Mesenteric fat pad (tissue), 1 donor: ENCODE measurements around the gene ADAMTS12. TPM values are rescaled to one million over a fixed set of nuclear protein-coding genes. Genes with fewer than 3 reads are reported as not detected.

ENCODE experiments used
- DNase-seq: peaks from one replicate; pipeline ENCODE4 v3.0.0-alpha.2; 2020; ENCODE audit warnings: low spot score
- total RNA-seq: library from RNA; stranded (reverse); fragmentation: NEBNext Ultra II Directional; extraction: Animal tissue kit (Norgen Biotek cat#: 25700); gene quantifications from one replicate; pipeline ENCODE4 v1.2.1, GENCODE V29; 2021
- donor health status: DM: yes; HTN: yes; CAD: no.

The ADAMTS12 gene
- total RNA-seq, 1 donor from 2014 or later, result 41.2 TPM

- no peak for DNase-seq
Observed at GRCh38 chr5:33809936-33810335, 81.9 kb downstream of the ADAMTS12 start.

GRCh38 chr5:33808699-33809098 lies 83.1 kb downstream of the ADAMTS12 start:
- no peak for DNase-seq

- no peak for DNase-seq
Observed at GRCh38 chr5:33807771-33808170, 84.0 kb downstream of the ADAMTS12 start.

GRCh38 chr5:33806738-33807442 lies 84.9 kb downstream of the ADAMTS12 start:
- DNase-seq, result no peak

GRCh38 chr5:33801292-33801691 lies 90.5 kb downstream of the ADAMTS12 start:
- DNase-seq, result no peak

- DNase-seq, result no peak
Observed at GRCh38 chr5:33800241-33800950, 91.4 kb downstream of the ADAMTS12 start.

- no peak for DNase-seq
Observed at GRCh38 chr5:33795496-33795895, 96.3 kb downstream of the ADAMTS12 start.

- DNase-seq, result no peak
Observed at GRCh38 chr5:33794550-33795181, 97.1 kb downstream of the ADAMTS12 start.

GRCh38 chr5:33793836-33794549 lies 97.8 kb downstream of the ADAMTS12 start:
- no peak for DNase-seq

GRCh38 chr5:33793276-33793675 lies 98.5 kb downstream of the ADAMTS12 start:
- no peak for DNase-seq

- DNase-seq, result no peak
Observed at GRCh38 chr5:33792559-33792958, 99.2 kb downstream of the ADAMTS12 start.

GRCh38 chr5:33789567-33789957 lies 102.2 kb downstream of the ADAMTS12 start:
- DNase-seq, result no peak

GRCh38 chr5:33788922-33789566 lies 102.7 kb downstream of the ADAMTS12 start:
- DNase-seq, result no peak

- no peak for DNase-seq
Observed at GRCh38 chr5:33785571-33785970, 106.2 kb downstream of the ADAMTS12 start.

- no peak for DNase-seq
Observed at GRCh38 chr5:33781286-33781685, 110.5 kb downstream of the ADAMTS12 start.

GRCh38 chr5:33776151-33776660 lies 115.6 kb downstream of the ADAMTS12 start:
- DNase-seq, result no peak

- no peak for DNase-seq
Observed at GRCh38 chr5:33774341-33774740, 117.4 kb downstream of the ADAMTS12 start.

GRCh38 chr5:33772380-33772897 lies 119.4 kb downstream of the ADAMTS12 start:
- DNase-seq, result no peak

- no peak for DNase-seq
Observed at GRCh38 chr5:33769968-33770367, 121.8 kb downstream of the ADAMTS12 start.

GRCh38 chr5:33769196-33769595 lies 122.6 kb downstream of the ADAMTS12 start:
- no peak for DNase-seq

- no peak for DNase-seq
Observed at GRCh38 chr5:33766023-33766422, 125.8 kb downstream of the ADAMTS12 start.
